Fibroblast of skin of right biceps (primary cell): Measurements from ENCODE around the gene PJA2.

Experiments used
- DNase-seq: peaks from one replicate; pipeline ENCODE4 v3.0.0-alpha.2; 2013

The PJA2 gene

GRCh38 chr5:109407913-109408312, 1.9 kb downstream of the PJA2 start:
- DNase-seq: no peak

GRCh38 chr5:109406719-109407118, 3.1 kb downstream of the PJA2 start:
- DNase-seq: no peak

- DNase-seq: no peak
These were observed 5.3 kb downstream of the PJA2 start for GRCh38 chr5:109404428-109404960.

- DNase-seq: no peak
These were observed 6.3 kb downstream of the PJA2 start for GRCh38 chr5:109403469-109403868.

- DNase-seq: peak; percentile 23
These were observed 10.5 kb downstream of the PJA2 start for GRCh38 chr5:109399092-109399759.

GRCh38 chr5:109396965-109397364, 12.8 kb downstream of the PJA2 start:
- no peak for DNase-seq

GRCh38 chr5:109394806-109395205, 15.0 kb downstream of the PJA2 start:
- DNase-seq: no peak

GRCh38 chr5:109390188-109390587, 19.6 kb downstream of the PJA2 start:
- DNase-seq: no peak

- DNase-seq: peak; percentile 29
These were observed 21.4 kb downstream of the PJA2 start for GRCh38 chr5:109388407-109388806.

GRCh38 chr5:109387408-109387974, 22.3 kb downstream of the PJA2 start:
- no peak for DNase-seq

- DNase-seq: no peak
These were observed 31.7 kb downstream of the PJA2 start for GRCh38 chr5:109378095-109378494.

- DNase-seq: peak; percentile 4
These were observed 35.1 kb downstream of the PJA2 start for GRCh38 chr5:109374625-109375024.

- no peak for DNase-seq
These were observed 35.8 kb downstream of the PJA2 start for GRCh38 chr5:109373932-109374331.

GRCh38 chr5:109370343-109370742, 39.4 kb downstream of the PJA2 start:
- DNase-seq: no peak

GRCh38 chr5:109365653-109366052, 44.1 kb downstream of the PJA2 start:
- no peak for DNase-seq

GRCh38 chr5:109364977-109365376, 44.8 kb downstream of the PJA2 start:
- no peak for DNase-seq

GRCh38 chr5:109359642-109360041, 50.1 kb downstream of the PJA2 start:
- no peak for DNase-seq

GRCh38 chr5:109357807-109358206, 52.0 kb downstream of the PJA2 start:
- no peak for DNase-seq

- DNase-seq: no peak
These were observed 55.0 kb downstream of the PJA2 start for GRCh38 chr5:109354761-109355160.

- no peak for DNase-seq
These were observed 57.5 kb downstream of the PJA2 start for GRCh38 chr5:109351988-109352864.

- DNase-seq: peak; percentile 13
These were observed 59.1 kb downstream of the PJA2 start for GRCh38 chr5:109350537-109351270.

- no peak for DNase-seq
These were observed 60.4 kb downstream of the PJA2 start for GRCh38 chr5:109349388-109349787.
